IMR-90 (cell line): ENCODE measurements around the gene SPECC1L. TPM values are rescaled to one million over a fixed set of nuclear protein-coding genes. Genes with fewer than 3 reads are reported as not detected.
A peak's percentile ranks its signal among the peaks of the same experiment; 100 is the strongest.

Experiments used
- ATAC-seq: fragments of 200-7000 bp; cut with Tn5 transposase; 2 replicates; pipeline ENCODE4 v1.9.1; 2020; ENCODE audit warnings: low read depth, mild to moderate bottlenecking, moderate library complexity
- BruUV-seq: library from RNA; stranded (reverse); fragments of 400-500 nt; replicated peaks from 2 replicates; lab custom pipeline; 2021; lab: Mats Ljungman, UMichigan
- CTCF ChIA-PET: fragments of 300-600 bp; formaldehyde crosslinking; extraction: SDS; loops from one replicate; lab custom pipeline; 2021; ENCODE audit warnings: antibody characterized with exemption; lab: Yijun Ruan, JAX
- POLR2A ChIA-PET: fragments of 300-600 bp; sonication (Branson Sonifier 250); formaldehyde crosslinking; loops from one replicate; lab custom pipeline; 2022; ENCODE audit warnings: antibody characterized with exemption; ENCODE audit not compliant: unreplicated experiment; lab: Charles Lee
- DNase-seq: peaks from one replicate; pipeline ENCODE4 v3.0.0; 2013
- H2AFZ ChIP-seq: replicated peaks from 2 replicates; pipeline ENCODE3; 2013; ENCODE audit warnings: low read length, mild to moderate bottlenecking; ENCODE audit not compliant: poor library complexity
- H2AK5ac ChIP-seq: 2 replicates; pipeline ENCODE4 v1.6.1; 2013; ENCODE audit warnings: low read depth, low read length, inconsistent platforms
- H2AK9ac ChIP-seq: replicated peaks from 2 replicates; pipeline ENCODE3; 2013; ENCODE audit warnings: mild to moderate bottlenecking, low read depth, low read length, moderate library complexity; ENCODE audit not compliant: poor library complexity
- H2BK120ac ChIP-seq: 2 replicates; pipeline ENCODE4 v1.6.1; 2013; ENCODE audit warnings: low read depth, low read length, inconsistent platforms
- H2BK15ac ChIP-seq: 3 replicates; pipeline ENCODE4 v1.6.1; 2013; ENCODE audit warnings: low read depth, low read length, inconsistent platforms
- H2BK20ac ChIP-seq: 2 replicates; pipeline ENCODE4 v1.6.1; 2013; ENCODE audit warnings: low read depth, mild to moderate bottlenecking, inconsistent platforms, low read length, moderate library complexity
- H2BK5ac ChIP-seq: 2 replicates; pipeline ENCODE4 v1.6.1; 2013; ENCODE audit warnings: mild to moderate bottlenecking, low read depth, low read length, inconsistent platforms; ENCODE audit not compliant: poor library complexity, severe bottlenecking
- H3K14ac ChIP-seq: replicated peaks from 2 replicates; pipeline ENCODE4 v1.6.1; 2013; ENCODE audit warnings: low read depth, low read length, inconsistent platforms
- H3K18ac ChIP-seq: 2 replicates; pipeline ENCODE4 v1.6.1; 2013; ENCODE audit warnings: low read depth, low read length, control low read depth
- H3K23ac ChIP-seq: 2 replicates; pipeline ENCODE4 v1.6.1; 2013; ENCODE audit warnings: low read depth, low read length, inconsistent platforms
- H3K27ac ChIP-seq: 2 replicates; pipeline ENCODE4 v1.5.1; 2013; ENCODE audit warnings: mild to moderate bottlenecking, control low read depth, low read length; ENCODE audit not compliant: insufficient read depth
- H3K27me3 ChIP-seq: 2 replicates; pipeline ENCODE4 v1.6.1; 2013; ENCODE audit warnings: low read length; ENCODE audit not compliant: control insufficient read depth, insufficient read depth
- H3K36me3 ChIP-seq: 2 replicates; pipeline ENCODE4 v1.6.1; 2013; ENCODE audit warnings: low read length, mixed read lengths; ENCODE audit not compliant: control insufficient read depth, insufficient read depth
- H3K4ac ChIP-seq: 2 replicates; pipeline ENCODE4 v1.6.1; 2013; ENCODE audit warnings: low read depth, low read length, inconsistent platforms
- H3K4me1 ChIP-seq: 2 replicates; pipeline ENCODE4 v1.6.1; 2013; ENCODE audit warnings: low read length, mixed read lengths; ENCODE audit not compliant: control insufficient read depth, insufficient read depth
- H3K4me2 ChIP-seq: 2 replicates; pipeline ENCODE4 v1.6.1; 2013; ENCODE audit warnings: low read depth, mild to moderate bottlenecking, control low read depth, low read length, moderate library complexity
- H3K4me3 ChIP-seq: 2 replicates; pipeline ENCODE4 v1.5.1; 2013; ENCODE audit warnings: low read depth, mild to moderate bottlenecking, control low read depth, low read length, moderate library complexity; ENCODE audit not compliant: insufficient read depth
- H3K56ac ChIP-seq: 2 replicates; pipeline ENCODE4 v1.6.1; 2013; ENCODE audit warnings: low read length, inconsistent platforms; ENCODE audit not compliant: insufficient read depth; ENCODE audit errors: extremely low read depth
- H3K79me1 ChIP-seq, 2 experiments: 2 replicates each; pipeline ENCODE4 v1.6.1; 2013; ENCODE audit warnings: low read length in 2 of 2, inconsistent platforms in 1 of 2, low read depth in 1 of 2
- H3K9ac ChIP-seq: 2 replicates; pipeline ENCODE4 v1.6.1; 2013; ENCODE audit warnings: low read depth, low read length, control low read depth
- H3K9me1 ChIP-seq: 2 replicates; pipeline ENCODE4 v1.6.1; 2013; ENCODE audit warnings: low read length, inconsistent platforms; ENCODE audit not compliant: insufficient read depth
- H3K9me3 ChIP-seq: 2 replicates; pipeline ENCODE4 v1.6.1; 2013; ENCODE audit warnings: low read length; ENCODE audit not compliant: control insufficient read depth, insufficient read depth
- H4K20me1 ChIP-seq: 2 replicates; pipeline ENCODE4 v1.6.1; 2013; ENCODE audit warnings: low read length, inconsistent platforms; ENCODE audit not compliant: insufficient read depth
- H4K5ac ChIP-seq: 2 replicates; pipeline ENCODE4 v1.6.1; 2013; ENCODE audit warnings: mild to moderate bottlenecking, low read depth, low read length, control low read depth
- H4K8ac ChIP-seq, 2 experiments: 2 replicates each; pipeline ENCODE4 v1.6.1; 2013; ENCODE audit warnings: low read depth in 2 of 2, low read length in 2 of 2, control low read depth in 1 of 2, inconsistent platforms in 1 of 2
- H4K91ac ChIP-seq: 2 replicates; pipeline ENCODE4 v1.6.1; 2013; ENCODE audit warnings: low read depth, low read length, inconsistent platforms; ENCODE audit not compliant: insufficient read depth
- BHLHE40 ChIP-seq: fragments of 150-350 bp; IDR thresholded peaks from 2 replicates; pipeline ENCODE4 v1.6.1; 2016; ENCODE audit warnings: mild to moderate bottlenecking, low read depth, low read length
- CEBPB ChIP-seq: IDR thresholded peaks from 2 replicates; pipeline ENCODE4 v1.6.1; 2012; ENCODE audit warnings: low read depth, low read length, improper control_type of control experiment
- CHD1 ChIP-seq: IDR thresholded peaks from 2 replicates; pipeline ENCODE4 v1.6.1; 2012; ENCODE audit warnings: low read depth, low read length, improper control_type of control experiment
- CTCF ChIP-seq: conservative IDR thresholded peaks from 2 replicates; pipeline ENCODE4 v1.5.1; 2012; ENCODE audit warnings: mild to moderate bottlenecking, low read depth, low read length, improper control_type of control experiment
- FOS ChIP-seq: fragments of 150-350 bp; IDR thresholded peaks from 2 replicates; pipeline ENCODE4 v1.6.1; 2016; ENCODE audit warnings: low read depth, low read length
- MAFK ChIP-seq: IDR thresholded peaks from 2 replicates; pipeline ENCODE4 v1.6.1; 2012; ENCODE audit warnings: low read depth, low read length, improper control_type of control experiment
- MAZ ChIP-seq: IDR thresholded peaks from 2 replicates; pipeline ENCODE4 v1.6.1; 2012; ENCODE audit warnings: low read depth, mild to moderate bottlenecking, low read length, improper control_type of control experiment, moderate library complexity, borderline replicate concordance
- MXI1 ChIP-seq: IDR thresholded peaks from 2 replicates; pipeline ENCODE4 v1.6.1; 2012; ENCODE audit warnings: low read depth, mild to moderate bottlenecking, low read length, moderate library complexity, borderline replicate concordance
- NFE2L2 ChIP-seq: fragments of 150-350 bp; IDR thresholded peaks from 2 replicates; pipeline ENCODE4 v1.6.1; 2016; ENCODE audit warnings: low read depth, mild to moderate bottlenecking, low read length
- RAD21 ChIP-seq: IDR thresholded peaks from 2 replicates; pipeline ENCODE4 v1.6.1; 2012; ENCODE audit warnings: low read length, improper control_type of control experiment
- RCOR1 ChIP-seq: IDR thresholded peaks from 2 replicates; pipeline ENCODE4 v1.6.1; 2012; ENCODE audit warnings: mild to moderate bottlenecking, low read length, improper control_type of control experiment; ENCODE audit not compliant: insufficient replicate concordance
- RFX5 ChIP-seq: IDR thresholded peaks from 2 replicates; pipeline ENCODE4 v1.8.0; 2012; ENCODE audit warnings: low read depth, mild to moderate bottlenecking, low read length, moderate library complexity
- SMC3 ChIP-seq: fragments of 150-350 bp; IDR thresholded peaks from 2 replicates; pipeline ENCODE4 v1.6.1; 2016; ENCODE audit warnings: low read depth, mild to moderate bottlenecking, antibody characterized with exemption, low read length, moderate library complexity
- WGBS, 2 experiments: methylation state at CpG; one replicate each; pipeline versions ENCODE4 v1.1.5 to v1.1.7; 2013; ENCODE audit warnings: missing lambda C conversion rate in 2 of 2; ENCODE audit not compliant: insufficient read length in 1 of 2; ENCODE audit errors: extremely low coverage in 2 of 2; 5-methylcytosine and 5-hydroxymethylcytosine counted together
- dilution Hi-C: fragments of 300-500 bp; cut with HindIII; formaldehyde crosslinking; loops from one replicate; pipeline ENCODE4 v1.14.3; 2018; ENCODE audit warnings: low sequenced_read_pairs; ENCODE audit not compliant: unreplicated experiment
- in situ Hi-C: fragments of 300-500 bp; cut with MboI; formaldehyde crosslinking; loops from 3 replicates; pipeline ENCODE4 v1.14.3; 2019; ENCODE audit warnings: low sequenced_read_pairs, inconsistent platforms, mixed read lengths
- intact Hi-C: fragments of 100-400 bp; cut with micrococcal nuclease; formaldehyde crosslinking; loops from 2 replicates; pipeline ENCODE4 v1.10.0; 2022
- polyA plus RNA-seq, 3 experiments: library from polyadenylated mRNA; depleted of rRNA; stranded (reverse); fragments of >200 nt; gene quantifications; 2 replicates each; pipeline ENCODE4 v1.2.3, GENCODE V29; 2012; ENCODE audit warnings: low replicate concordance in 1 of 3
- total RNA-seq: library from RNA; depleted of rRNA; stranded (reverse); fragments of >200 nt; gene quantifications from 2 replicates; pipeline ENCODE4 v1.2.3, GENCODE V29; 2012
- TF ChIP-seq, protein P1 (sequence below): fragments of 150-350 bp; IDR thresholded peaks from 2 replicates; pipeline ENCODE4 v1.6.1; 2016; ENCODE audit warnings: low read depth, mild to moderate bottlenecking, low read length, moderate library complexity, borderline replicate concordance
- TF ChIP-seq, protein P2 (sequence below): fragments of 150-350 bp; IDR thresholded peaks from 2 replicates; pipeline ENCODE4 v1.6.1; 2017; ENCODE audit warnings: mild to moderate bottlenecking, antibody characterized with exemption, low read length, low read depth

Gene SPECC1L
- total and polyA plus RNA-seq, 2 of the 4 experiments (the other 2 are of a cell fraction), result 18.7 to 44.1 TPM

- H3K9me1 ChIP-seq, result peaks cover 15% of the 10 kb centered on the region
- BruUV-seq, result no TSS peak
- H2AK5ac ChIP-seq, result no peak overlapping the region
- H3K36me3 ChIP-seq, result no peaks in the 10 kb centered on the region
- no peak overlapping the region for H4K5ac ChIP-seq
- H4K91ac ChIP-seq, result no peak overlapping the region
- no peaks in the 10 kb centered on the region for H3K9me3 ChIP-seq
- H3K4me3 ChIP-seq, result no peak overlapping the region
- no peak overlapping the region for H2BK15ac ChIP-seq
- in situ Hi-C loops (no loop called here), dilution Hi-C loops (no loop called here), intact Hi-C loops (loop anchor here (2.0 kb wide), 1 partner anchor 13 kb away; no protein-coding TSS in a partner anchor)
- peaks cover 48% of the 10 kb centered on the region for H4K20me1 ChIP-seq
- no peaks in the 10 kb centered on the region for H3K27me3 ChIP-seq
- no peak overlapping the region for H4K8ac ChIP-seq
- TF ChIP-seq BHLHE40 (no peak), RCOR1 (no peak), RAD21 (no peak), NFE2L2 (no peak), RFX5 (no peak), MAZ (no peak), MXI1 (no peak), FOS (no peak), CTCF (no peak), MAFK (no peak), CEBPB (no peak), CHD1 (no peak), SMC3 (no peak)
- TF ChIP-seq, protein P1, sequence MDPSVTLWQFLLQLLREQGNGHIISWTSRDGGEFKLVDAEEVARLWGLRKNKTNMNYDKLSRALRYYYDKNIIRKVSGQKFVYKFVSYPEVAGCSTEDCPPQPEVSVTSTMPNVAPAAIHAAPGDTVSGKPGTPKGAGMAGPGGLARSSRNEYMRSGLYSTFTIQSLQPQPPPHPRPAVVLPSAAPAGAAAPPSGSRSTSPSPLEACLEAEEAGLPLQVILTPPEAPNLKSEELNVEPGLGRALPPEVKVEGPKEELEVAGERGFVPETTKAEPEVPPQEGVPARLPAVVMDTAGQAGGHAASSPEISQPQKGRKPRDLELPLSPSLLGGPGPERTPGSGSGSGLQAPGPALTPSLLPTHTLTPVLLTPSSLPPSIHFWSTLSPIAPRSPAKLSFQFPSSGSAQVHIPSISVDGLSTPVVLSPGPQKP, result no peak
- TF ChIP-seq, protein P2, sequence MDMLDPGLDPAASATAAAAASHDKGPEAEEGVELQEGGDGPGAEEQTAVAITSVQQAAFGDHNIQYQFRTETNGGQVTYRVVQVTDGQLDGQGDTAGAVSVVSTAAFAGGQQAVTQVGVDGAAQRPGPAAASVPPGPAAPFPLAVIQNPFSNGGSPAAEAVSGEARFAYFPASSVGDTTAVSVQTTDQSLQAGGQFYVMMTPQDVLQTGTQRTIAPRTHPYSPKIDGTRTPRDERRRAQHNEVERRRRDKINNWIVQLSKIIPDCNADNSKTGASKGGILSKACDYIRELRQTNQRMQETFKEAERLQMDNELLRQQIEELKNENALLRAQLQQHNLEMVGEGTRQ, result no peak
- no peak overlapping the region for H2BK5ac ChIP-seq
- peak overlapping the region; percentile 52 for H3K23ac ChIP-seq
- no peak overlapping the region for H3K56ac ChIP-seq
- H3K4ac ChIP-seq, result 0 out of 2 replicates have a peak overlapping the region, but pooled peaks have one; percentile 64
- H3K9ac ChIP-seq, result no peak overlapping the region
- H2AK9ac ChIP-seq, result peak overlapping the region; percentile 89
- H3K4me2 ChIP-seq, result no peak overlapping the region
- no peak overlapping the region for H3K18ac ChIP-seq
- WGBS, 2 experiments, result 87% methylated on average over 2 of the region's 3 CpGs; no CpG with 5 or more reads in 1 of the 2 experiments
- H2BK120ac ChIP-seq, result no peak overlapping the region
- DNase-seq, result no peak
- H3K79me1 ChIP-seq, result peaks cover 16 to 50% of the 10 kb centered on the region in 2 experiments; a peak in 3 of 4 replicates
- POLR2A ChIA-PET, result no interaction called here
- peak overlapping the region; percentile 87; the same call in 1 of the 2 replicates for H3K14ac ChIP-seq
- no peak overlapping the region for H2BK20ac ChIP-seq
- CTCF ChIA-PET, result no interaction called here
- H2AFZ ChIP-seq, result no peak overlapping the region
- H3K27ac ChIP-seq, result no peak overlapping the region
- ATAC-seq, result no peak
- H3K4me1 ChIP-seq, result peaks cover 15% of the 10 kb centered on the region
Measured at GRCh38 chr22:24291515-24292201, 21.0 kb downstream of the SPECC1L start.
